GM21619 (cell line): ENCODE measurements around the gene NDUFAB1.
A peak's percentile ranks its signal among the peaks of the same experiment; 100 is the strongest.
"Not testable (repeated sequence)": the region's sequence is repeated elsewhere in the genome, so short reads cannot be mapped to it uniquely, and the experiment has no call there.

ENCODE experiments used
- ATAC-seq: cut with Tn5 transposase; IDR thresholded peaks from one replicate; pipeline ENCODE4 v1.9.1; 2021; ENCODE audit not compliant: unreplicated experiment

The NDUFAB1 gene

DNA sequence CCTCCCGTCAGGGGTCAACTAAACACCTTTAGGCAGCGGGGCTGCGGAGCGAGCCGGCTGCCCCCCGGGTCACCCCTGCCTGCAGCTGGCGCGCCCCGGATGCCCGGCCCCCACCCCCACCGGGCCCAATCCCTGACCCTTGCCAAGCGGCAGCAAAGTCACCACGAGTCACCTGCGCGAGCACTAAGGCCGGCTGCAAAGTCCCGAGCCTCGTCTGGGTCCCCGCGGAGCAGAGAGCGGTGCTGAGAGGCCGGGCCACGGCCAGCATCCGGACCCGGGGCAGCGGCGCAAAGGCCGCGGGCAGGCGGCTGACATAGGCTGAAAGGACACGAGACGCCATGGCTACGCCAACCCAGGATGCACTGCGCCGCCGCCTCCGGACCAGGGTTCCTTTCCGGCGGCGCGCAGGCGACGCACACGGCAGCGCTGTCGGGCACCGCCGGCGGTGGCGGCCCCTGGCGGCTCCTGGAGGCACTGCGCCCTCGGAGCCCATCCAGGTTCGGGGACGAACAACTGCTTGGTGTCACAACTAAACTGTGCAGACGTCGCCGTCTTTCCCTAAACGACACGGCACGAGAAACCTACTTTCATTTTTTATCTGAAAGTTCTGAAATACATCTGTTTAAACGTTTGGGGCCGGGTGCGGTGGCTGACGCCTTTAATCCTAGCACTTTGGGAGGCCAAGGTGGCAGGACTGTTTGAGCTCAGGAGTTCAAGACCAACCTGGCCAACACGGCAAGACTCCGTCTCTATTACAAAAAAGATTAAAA is at the start of gene NDUFAB1:
TSS of gene NDUFAB1 (minus strand) at position 366 of the 770 bp plus-strand sequence. CDS start at position 340, 26 bp downstream.
- peak; percentile 93 for ATAC-seq

DNA sequence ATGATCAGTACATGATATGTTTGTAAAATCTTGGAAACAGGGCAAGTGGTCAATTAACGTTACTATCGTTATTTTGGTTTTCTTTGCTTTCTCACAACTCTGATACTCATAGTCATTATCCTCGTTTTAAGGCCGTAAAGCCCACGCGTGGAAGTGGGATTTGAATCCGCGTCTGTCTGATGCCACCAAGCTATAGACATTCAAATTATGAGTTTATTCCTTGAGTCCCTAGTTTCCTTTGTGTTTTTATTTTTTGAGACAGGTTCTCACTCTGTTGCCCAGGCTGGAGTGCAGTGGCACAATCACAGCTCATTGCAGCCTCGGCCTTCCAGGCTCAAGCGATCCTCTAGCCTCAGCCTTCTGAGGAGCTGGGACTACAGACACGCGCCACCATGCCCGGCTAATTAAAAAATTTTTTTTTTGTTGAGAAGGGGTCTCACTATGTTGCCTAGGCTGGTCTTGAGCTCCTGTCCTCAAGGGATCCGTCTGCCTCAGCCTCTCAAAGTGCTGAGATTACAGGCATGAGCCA is 46.2 kb upstream of the NDUFAB1 start:
- ATAC-seq, result no peak

DNA sequence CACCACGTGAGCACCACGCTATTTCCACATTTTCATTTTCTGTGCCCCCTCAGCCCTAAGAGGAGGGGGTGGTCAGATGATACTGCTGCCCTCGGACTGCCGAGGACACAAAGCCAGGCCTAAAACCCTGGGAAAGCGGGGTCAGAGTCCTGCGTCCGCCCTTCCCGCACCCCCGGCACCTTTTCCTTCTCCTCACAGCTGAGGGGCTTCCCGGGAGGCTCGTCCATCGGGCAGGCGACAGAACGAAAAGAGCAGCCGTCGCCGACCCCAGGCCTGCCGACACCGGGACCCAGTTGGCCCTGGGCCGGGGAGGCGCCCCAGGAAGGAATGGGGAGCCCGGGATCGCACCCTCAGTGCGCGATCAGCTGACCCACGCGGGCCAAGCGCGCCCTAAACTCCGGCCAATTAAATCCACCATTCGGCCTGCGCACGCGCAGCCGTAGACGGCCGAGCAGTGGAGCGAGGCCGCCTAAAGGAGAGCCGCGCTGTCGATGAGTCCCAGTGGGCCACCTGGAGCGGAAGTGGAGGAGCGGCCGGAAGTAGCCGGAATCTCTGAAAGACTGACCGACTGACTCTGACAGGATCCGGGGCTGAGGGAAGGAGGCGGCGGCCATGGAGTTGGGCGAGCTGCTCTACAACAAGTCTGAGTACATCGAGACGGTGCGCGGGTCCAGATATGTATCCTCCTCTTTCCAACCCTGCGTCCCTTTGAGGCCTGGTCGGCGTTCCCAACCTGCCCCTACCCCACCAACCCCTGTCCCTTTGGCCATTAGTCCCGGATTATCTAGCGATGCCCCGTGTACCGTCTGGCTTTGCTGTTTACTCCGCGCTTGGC is 45.0 kb upstream of the NDUFAB1 start, which contains the start of the genes DCTN5 and PALB2:
TSS of gene DCTN5 (plus strand) at position 536 of the 835 bp plus-strand sequence. CDS start at position 613, 77 bp downstream.
TSS of gene PALB2 (minus strand) at position 380 of the 835 bp plus-strand sequence. CDS start at position 227, 153 bp downstream.
- ATAC-seq, result peak; percentile 95

DNA sequence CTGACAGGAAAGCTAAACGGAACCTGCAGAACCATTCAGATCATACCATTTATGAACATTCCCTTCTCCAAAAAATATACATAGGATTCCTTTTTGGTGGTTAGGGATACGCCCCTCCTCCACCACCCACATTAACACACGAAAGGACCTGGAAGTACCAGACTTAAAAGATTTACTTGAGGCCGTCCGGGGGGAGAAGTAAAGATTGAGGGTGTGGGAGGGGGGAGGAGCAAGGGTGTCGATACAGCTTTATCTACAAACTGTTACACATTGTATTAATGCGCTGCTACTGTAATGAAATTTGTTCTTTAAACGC is 44.5 kb upstream of the NDUFAB1 start:
- ATAC-seq, result no peak

DNA sequence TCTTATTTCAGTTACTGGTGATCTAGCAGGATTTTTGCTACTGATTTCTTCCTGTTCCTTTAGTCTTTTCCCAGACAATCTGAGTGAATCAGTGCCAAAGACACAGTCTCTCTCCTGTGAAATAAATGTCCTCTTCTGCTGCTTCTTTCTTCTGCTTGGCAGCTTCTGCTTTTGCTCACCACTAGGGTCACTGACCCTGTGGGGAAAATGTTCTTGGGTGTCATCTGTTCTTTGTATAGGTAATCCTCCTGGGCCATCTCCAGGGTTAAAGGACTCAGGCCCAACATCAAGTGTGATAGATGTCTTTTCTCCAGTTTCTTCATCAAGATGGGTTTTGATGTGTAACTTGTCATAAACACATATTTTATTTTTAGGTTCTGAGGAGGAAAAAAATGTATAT is 39.8 kb upstream of the NDUFAB1 start:
- ATAC-seq, result no peak

DNA sequence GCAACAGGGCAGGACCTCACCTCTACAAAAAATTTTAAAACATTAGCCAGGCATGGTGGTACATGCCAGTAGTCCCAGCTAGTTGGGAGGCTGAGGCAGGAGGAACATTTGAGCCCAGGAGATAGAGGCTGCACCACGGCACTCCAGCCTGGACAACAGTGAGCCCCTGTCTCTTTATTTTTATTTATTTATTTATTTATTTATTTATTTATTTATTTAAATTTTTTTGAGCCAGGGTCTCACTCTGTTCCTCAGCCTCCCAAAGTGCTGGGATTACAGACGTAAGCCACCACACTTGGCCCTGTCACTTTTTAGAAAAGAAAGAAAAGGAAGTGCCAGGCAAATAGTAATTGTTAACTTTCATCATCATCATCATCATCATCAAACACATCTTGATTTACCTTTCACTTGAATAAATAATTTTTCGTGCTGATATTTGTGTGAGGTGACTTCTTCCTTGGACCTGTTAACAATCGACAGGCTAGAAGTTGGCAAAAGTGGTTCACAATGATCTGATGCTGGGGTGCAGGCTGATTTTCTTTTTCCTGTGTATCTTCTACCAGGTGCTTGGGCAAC is 38.4 kb upstream of the NDUFAB1 start:
- ATAC-seq, result no peak

DNA sequence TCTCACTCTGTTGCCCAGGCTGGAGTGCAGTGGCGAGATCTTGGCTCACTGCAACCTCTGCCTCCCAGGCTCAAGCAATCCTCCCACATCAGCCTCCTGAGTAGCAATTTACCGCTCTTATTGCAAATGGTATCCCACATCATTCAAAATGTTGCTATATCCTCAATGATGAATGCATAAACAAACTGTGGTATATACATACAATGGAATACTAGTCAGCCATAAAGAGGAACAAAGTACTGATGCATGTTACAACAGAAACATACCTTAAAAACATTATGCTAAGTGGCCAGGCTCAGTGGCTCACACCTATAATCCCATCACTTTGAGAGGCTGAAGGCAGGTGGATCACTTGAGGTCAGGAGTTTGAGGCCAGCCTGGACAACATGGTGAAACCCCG is 35.8 kb upstream of the NDUFAB1 start:
- not testable (repeated sequence) for ATAC-seq

DNA sequence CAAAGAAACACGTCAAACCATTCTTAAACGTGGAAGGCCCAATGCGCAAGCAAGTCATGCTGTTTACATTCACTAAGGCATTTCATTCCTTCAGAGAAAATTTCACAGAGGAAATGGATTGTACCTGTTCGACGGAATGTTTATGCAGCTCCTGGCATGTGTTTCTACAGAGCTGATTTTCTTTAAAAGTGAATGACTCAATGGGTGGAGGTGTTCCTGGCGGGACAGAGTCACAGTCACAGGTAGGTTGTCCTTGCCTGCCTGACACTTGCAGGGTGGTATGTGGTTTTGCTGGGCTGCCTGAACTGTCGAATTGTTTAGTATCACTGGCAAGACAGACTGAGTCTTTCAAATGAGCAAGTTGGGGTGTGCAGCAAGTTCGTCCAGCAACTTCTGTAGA is 33.4 kb upstream of the NDUFAB1 start:
- ATAC-seq, result no peak

DNA sequence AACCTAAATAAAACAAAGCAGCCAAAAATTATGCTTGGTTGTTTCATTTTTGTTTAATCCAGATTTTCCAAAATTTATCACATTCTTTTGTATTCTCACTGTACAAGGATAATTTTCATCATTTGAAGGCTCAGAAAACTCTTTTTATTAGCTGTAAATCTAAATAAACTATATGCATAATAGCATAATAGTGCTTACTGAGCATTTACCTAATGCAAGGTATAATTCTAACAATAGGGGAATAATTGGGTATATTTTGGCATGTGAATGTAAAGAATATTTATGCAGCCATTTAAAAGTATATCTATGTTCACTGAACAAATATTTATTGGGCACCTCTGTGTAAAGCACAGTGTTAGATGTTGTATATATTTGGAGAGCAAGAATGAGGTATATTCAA is 28.0 kb upstream of the NDUFAB1 start:
- no peak for ATAC-seq

DNA sequence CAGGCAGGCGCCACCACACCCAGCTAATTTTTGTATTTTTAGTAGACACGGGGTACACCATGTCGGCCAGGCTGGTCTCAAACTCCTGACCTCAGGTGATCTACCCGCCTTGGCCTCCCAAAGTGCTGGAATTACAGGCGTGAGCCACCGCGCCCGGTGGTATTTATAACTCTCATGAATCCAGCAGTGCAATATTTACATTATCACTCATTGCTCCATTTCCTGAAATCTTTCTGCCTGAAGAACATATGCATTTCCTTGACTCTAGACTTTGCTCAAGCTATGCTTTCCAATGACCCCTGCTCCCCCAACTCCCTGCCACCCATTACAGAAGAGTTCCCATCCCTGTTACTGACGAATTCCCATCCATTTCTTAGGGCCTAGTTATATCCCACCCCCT is 19.7 kb upstream of the NDUFAB1 start:
- ATAC-seq, result no peak

DNA sequence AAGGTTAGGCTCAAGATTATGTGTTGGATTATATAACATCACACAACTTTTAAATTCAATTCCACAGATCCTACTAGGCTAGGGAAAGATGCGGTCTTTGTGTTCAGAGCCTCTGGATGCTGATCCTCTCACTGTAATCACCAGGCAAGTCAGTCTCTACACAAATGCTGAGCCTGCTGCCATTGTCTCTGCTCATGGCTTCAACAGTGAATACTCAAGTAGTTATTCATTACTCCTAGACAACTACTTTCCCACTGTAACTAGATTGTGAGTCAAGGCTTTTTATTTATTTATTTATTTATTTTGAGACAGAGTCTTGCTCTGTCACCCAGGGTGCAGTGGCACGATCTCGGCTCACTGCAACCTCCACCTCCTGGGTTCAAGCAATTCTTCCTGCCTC is 15.8 kb upstream of the NDUFAB1 start:
- no peak for ATAC-seq

DNA sequence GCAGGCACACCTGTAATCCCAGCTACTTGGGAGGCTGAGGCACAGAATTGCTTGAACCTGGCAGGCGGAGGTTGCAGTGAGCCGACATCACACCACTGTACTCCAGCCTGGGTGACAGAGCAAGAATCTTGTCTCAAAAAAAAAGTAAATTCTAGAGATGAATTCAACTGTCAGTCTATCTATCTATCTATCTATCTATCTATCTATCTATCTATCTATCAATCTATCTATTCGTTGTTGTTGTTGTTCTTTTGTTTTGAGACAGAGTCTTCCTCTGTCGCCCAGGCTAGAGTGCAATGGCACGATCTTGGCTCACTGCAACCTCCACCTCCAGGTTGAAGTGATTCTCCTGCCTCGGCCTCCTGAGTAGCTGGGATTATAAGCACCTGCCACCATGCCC is 14.8 kb upstream of the NDUFAB1 start:
- ATAC-seq, result not testable (repeated sequence)

DNA sequence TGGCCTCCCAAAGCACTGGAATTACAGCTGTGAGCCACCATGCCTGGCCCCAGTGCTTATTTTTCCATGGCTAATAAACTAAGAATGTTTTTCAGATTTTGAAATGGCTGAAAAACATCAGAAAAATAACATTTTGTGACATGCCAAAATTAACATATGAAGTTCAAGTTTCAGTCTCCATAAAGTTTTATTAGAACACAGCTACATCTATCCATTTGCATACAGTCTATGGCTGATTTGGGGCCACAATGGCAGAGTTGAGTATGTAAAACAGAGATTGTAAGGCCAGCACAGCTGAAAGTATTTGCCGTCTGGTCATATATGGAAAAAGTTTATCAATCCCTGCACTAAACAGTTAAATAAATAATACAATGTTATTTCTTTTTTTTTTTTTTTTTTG is 13.8 kb upstream of the NDUFAB1 start:
- no peak for ATAC-seq

DNA sequence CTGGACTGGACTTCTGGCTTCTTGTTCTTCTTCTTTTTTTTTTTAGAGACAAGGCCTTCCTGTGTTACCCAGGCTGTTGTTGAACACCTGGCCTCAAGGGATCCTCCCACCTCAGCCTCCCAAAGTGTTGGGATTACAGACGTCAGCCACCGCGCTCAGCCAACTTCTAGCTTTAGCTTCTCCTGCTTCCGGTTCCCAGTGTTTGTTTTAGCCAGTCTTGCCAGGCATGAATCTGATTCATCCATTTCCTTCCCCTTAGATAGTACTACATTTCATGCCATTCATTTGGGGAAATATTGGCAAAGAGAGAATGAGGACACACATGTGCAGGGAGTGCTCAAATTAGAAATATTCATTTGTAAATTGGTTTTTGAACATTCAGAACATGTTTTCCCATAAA is 12.1 kb upstream of the NDUFAB1 start:
- no peak for ATAC-seq

DNA sequence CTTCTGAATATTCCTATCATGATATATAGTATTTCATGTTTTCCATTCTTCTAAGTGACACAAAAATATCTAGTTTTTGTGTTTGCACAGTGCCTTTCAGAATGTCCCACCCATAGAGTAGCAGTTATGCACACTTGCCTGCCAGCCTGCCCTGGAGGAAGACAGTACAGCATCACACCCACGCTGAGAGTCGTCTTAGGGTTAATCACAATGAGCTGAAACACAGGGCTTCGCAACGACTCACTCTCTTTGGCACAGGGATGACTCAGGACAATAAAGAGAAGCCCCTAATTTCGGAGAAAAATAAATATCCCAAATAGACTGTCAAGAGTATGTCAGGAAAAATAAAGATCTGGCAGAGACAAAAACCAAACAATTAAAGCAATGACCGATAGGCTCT is 11.6 kb upstream of the NDUFAB1 start:
- ATAC-seq, result no peak

DNA sequence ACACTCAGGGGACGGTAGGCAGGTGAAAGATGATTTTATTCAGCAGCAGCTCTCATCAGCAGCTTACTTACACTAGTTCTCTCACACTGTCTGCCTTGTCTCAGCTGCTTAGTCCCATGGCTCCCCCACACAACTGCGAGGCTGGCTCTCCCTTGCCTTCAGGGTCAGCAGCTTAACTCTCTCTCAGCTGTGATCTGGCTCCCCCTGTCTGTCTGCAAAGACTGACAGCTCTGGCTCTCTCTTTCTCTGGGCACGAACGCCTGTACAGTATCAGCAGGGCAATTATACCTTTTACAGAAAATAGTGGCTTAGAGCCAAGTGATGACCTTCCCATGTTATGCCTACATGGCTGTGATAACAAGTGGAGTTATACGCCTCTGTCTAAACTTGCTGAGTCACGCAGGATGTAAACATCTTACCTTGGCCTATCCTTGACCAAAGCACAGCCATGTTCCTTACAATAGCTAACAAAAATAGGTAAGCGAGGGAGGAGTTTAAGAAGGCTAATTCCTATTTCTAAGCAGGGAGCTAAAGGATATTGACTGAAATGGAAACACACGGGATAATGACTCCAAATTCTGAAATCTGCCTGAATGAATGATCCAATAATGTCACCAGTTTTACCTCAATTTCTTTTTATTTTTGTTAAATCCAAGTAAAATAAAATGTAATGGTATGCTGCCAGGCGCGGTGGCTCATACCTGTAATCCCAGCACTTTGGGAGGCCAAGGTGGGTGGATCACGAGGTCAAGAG is 1.1 kb upstream of the NDUFAB1 start:
- no peak for ATAC-seq

DNA sequence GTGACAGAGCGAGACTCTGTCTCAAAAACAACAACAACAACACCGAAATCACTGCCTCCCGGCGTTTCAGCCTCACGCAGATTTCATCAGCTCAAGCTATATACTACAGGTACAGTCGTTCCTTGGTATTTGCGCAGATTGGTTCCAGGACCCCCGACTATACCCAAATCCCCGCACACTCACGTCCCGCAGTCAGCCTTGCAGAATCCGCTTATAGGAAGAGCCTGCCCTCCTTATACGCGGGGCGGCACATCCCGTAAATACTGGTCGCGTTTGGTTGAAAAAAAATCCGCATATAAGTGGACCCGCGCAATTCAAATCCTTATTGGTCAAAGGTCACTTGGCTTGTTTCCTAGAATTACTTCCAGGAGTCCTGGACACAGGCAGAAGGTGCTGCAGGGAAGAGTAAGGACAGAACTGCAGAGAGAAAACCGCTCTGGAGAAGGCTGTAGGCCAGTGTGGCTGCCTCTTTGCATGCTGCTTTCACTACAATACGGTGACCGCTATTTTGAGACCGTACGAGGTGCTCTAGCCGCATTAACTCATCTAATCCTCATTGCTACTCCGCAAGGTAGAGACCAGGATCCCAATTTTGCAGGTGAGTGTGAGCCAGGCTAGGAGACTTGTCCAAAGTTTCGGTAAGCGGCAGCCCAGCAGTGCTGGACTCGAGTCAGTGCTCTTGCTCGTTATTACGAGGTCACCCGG is 718 bp downstream of the NDUFAB1 start:
- ATAC-seq, result no peak

DNA sequence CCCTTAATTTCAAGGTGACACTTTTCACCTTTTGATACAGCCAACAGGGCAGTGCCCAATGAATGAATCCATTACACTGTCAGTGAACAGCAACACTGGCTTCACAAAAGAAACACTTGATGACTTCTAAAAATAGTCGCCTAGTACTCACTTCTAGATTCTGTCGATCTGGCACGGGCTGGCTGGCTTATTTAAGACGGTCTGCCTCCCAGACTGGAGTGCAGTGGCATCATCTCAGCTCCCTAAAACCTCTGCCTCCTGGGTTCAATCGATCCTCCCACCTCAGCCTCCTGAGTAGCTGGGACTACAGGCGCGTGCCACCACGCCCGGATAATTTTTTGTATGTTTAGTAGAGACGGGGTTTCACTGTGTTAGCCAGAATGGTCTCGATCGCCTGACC is 1.9 kb downstream of the NDUFAB1 start:
- ATAC-seq, result no peak

DNA sequence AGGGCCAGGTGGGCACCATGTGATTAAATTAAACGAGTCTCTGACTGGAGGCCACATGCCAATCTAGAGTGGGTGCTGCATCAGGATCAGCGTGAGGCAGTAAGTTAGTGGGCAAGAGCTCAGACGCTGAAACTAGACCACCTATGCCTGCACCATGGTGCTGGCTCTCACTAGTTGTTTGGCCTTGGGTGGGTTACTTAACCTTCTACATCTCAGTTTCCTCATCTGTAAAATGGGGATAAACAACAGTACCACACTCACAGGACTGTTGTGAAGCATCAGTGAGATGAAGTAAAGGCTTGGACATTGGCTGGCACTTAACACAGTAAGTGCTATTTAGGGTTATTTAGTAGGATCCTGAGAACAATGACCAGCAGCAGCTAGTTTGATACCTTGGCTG is 5.9 kb downstream of the NDUFAB1 start:
- ATAC-seq, result no peak

DNA sequence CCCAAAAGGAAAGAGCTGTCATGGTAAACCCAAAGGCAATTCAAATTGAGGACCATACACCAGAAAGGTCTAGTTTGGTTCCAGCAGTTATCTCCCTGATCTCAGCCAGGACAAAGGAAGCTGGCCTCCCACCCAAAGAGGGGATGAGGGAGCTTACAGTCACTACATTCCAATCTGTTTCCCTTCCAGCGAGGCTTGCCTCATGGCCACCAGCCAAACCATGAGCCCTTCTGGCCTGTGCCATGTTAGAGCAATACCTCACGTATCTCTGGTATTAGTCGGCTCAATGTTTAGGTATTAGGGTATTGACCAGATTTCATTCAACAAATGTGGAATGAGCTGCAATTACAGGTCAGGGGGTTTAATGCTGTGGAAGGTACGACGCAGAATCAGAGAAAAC is 8.4 kb downstream of the NDUFAB1 start:
- no peak for ATAC-seq
